NCI-H446 treated with DMSO at 0.1 percent for 48 hours (cell line): ENCODE results near the gene RALGAPA1.
"Not testable (repeated sequence)": the region's sequence is repeated elsewhere in the genome, so short reads cannot be mapped to it uniquely, and the experiment has no call there.

Source experiments
- DNase-seq: peaks from one replicate; lab custom pipeline; 2025; lab: John Stamatoyannopoulos, UW

Gene RALGAPA1

DNA sequence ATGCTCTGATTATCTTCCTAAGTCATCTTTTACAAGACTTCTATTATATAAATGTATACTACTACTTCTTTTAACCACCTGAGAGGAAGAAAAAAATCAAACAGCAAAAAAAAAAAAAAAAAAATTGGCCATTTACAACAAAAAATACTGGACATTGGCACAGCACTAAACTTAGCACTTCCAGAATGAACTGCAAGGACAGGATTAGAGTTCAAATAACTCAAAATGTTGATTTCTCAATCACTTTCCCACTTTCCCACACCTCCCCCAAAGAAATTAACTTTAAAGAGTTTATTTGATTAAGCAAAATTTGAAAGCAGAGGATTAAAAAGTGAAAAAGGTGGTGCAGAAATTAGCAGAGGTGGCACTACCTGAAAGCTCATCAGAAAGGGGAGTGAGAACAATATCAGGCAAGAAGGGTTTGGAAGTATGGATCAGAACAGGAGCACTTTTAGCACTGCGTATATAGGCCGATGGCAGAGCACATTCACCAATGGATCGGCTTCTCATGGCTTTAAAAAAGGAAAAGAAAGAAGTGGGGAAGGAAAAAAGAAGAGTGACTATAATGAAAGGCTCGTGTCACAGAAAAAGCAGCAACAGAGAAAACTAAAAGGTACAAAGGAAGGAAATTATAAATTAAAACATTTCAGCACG, 109.2 kb downstream of the RALGAPA1 start:
- DNase-seq = no peak

- no peak for DNase-seq
Measured at GRCh38 chr14:35696575-35696974, 112.5 kb downstream of the RALGAPA1 start.

- DNase-seq = no peak
Measured at GRCh38 chr14:35696119-35696518, 113.0 kb downstream of the RALGAPA1 start.

DNA sequence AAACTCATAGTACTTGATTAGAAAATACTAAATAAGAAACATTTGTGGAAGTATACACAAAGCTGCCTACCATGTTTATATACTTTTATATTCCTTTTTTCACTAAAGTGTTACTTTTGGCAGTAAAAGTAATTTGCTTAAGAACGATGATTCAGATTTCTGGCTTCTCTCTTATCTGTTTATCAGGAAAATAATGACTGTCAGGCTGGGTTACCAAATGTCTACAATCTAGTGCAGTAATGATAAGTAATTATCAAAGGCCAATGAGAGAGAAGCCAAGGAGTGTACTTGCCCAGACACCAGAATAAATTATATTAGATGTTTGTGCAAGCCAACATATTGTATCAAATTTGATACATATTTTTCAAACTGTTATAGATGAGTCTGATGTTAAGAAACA, 113.4 kb downstream of the RALGAPA1 start:
- DNase-seq = no peak

DNA sequence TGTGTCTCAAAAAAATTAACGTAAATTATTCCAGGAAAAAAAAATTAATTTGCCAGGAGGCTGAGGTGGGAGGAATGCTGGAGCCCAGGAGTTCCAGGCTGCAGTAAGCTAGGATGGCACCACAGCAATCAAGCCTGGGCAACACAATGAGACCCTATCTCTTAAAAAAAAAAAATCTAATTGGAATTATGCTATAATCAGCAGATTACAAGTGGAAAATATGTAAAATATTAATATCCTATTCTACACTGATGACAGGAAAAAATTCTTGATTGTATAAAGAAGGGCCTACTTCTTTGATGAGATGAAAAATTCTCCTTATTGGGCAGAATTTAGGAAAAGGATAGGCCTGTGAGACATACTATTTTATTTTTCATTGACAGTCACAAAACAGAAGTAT, 114.0 kb downstream of the RALGAPA1 start:
- DNase-seq = no peak

- DNase-seq = no peak
Measured at GRCh38 chr14:35689000-35689460, 120.1 kb downstream of the RALGAPA1 start.

GRCh38 chr14:35688126-35688826, 120.8 kb downstream of the RALGAPA1 start:
- DNase-seq = no peak

GRCh38 chr14:35687335-35687939, 121.7 kb downstream of the RALGAPA1 start:
- DNase-seq = peak; percentile 13

GRCh38 chr14:35683688-35684087, 125.4 kb downstream of the RALGAPA1 start:
- not testable (repeated sequence) for DNase-seq

- DNase-seq = no peak
Measured at GRCh38 chr14:35682802-35683201, 126.3 kb downstream of the RALGAPA1 start.

DNA sequence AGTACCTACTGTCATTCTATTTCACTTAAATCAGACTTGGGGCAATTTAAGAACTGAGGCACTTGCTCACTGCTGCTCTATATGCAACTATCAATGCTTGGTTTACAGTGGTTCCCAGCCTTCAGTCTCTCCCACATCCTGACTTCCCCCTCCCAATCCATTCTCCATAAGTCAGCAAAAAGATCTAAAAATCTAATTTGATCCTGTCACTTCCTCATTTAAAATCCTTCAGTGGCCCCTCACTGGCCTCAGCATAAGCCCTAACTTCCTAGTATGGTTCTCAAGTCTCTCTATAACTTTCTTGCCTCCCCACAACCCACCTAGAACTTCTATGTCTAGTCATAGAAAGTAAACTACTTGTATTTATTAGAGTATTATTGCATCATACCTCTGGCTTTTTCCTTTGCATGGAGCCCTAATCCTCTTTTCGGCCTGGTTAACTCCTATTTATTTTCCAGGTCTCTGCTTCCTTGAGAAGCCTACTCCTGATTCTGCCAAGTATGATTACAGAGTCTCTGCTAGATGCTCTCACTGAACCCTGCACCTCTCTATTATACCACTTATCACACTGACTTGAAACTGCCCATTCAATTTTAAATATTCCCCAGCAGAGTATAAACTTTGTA, 130.6 kb downstream of the RALGAPA1 start:
- DNase-seq = no peak

DNA sequence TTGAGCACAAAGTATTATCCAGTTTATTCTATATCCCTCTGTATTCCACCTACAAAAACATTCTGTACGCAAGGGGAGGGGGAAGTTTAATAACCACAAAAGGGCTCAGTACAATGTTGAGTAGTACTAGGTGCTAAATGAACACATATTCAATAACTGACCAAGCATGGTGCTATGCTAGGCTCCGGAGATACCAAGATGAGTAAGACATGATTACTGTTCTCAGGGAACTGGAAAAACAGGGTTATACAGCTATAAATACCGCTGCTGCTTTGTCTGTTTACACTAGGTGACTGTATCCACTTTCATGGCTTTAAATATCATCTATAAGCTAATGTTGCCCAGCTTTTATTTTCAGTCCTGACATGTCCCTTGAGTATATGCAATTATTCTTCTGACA, 139.3 kb downstream of the RALGAPA1 start:
- DNase-seq = no peak

- DNase-seq = no peak
Measured at GRCh38 chr14:35666429-35667043, 142.6 kb downstream of the RALGAPA1 start.

GRCh38 chr14:35661875-35662274, 147.2 kb downstream of the RALGAPA1 start:
- DNase-seq = no peak

- no peak for DNase-seq
Measured at GRCh38 chr14:35653045-35653444, 156.1 kb downstream of the RALGAPA1 start.

GRCh38 chr14:35643513-35643912, 165.6 kb downstream of the RALGAPA1 start:
- DNase-seq = no peak

DNA sequence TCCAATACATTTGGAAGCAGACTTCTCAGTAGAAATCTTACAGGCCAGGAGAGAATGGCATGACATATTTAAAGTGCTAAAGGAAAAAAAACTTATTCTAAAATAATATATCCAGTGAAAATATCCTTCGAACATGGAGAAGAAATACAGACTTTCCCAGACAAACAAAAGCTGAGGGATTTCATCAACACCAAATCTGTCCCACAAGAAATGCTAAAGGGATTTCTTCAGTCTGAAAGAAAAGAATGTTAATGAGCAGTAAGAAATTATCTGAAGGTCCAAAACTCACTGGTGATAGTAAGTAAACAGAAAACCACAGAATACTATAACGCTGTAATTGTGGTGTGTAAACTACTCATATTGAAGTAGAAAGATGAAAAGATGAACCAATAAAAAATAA, 171.2 kb downstream of the RALGAPA1 start:
- no peak for DNase-seq

DNA sequence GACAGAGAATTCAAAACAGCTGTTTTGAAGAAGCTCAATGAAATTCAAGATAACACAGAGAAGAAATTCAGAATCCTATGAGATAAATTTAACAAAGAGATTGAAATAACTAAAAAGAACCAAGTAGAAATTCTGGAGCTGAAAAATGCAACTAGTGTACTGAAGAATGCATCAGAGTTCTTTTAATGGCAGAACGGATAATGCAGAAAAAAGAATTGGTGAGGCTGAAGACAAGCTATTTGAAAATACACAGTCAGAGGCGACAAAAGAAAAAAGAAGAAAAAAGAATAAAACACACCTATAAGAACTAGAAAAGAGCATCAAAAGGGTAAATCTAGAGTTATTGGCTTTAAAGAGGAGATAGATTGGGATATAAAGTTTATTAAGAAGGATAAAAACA, 171.8 kb downstream of the RALGAPA1 start:
- no peak for DNase-seq

DNA sequence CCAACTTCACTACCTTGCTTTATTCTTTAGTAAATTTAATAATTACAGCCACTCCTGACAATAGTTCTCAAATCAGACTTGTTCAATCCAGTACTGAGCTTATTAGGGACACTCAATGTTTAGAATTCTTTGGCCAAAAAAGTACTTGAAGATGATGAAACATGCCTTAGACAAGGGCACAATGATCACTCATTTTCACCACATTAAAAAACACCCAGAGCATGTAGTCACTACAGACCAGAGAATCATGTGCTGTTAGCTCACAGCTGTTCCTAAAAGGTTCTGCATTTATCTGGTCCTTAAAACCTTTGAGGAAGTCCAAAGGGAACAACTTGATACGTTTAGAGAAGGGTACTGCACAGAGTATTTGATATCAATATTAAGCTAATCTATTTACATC, 176.4 kb downstream of the RALGAPA1 start:
- DNase-seq = no peak

- DNase-seq = no peak
Measured at GRCh38 chr14:35632271-35632670, 176.8 kb downstream of the RALGAPA1 start.

GRCh38 chr14:35631071-35631805, 177.9 kb downstream of the RALGAPA1 start:
- no peak for DNase-seq

GRCh38 chr14:35628989-35629388, 180.1 kb downstream of the RALGAPA1 start:
- DNase-seq = no peak
